Measurements from ENCODE around the gene CDKN1A. TPM values are rescaled to one million over a fixed set of nuclear protein-coding genes. Genes with fewer than 3 reads are reported as not detected.

Gene CDKN1A
- total RNA-seq, 8 experiments from 2014 or later: 45.7 to 896 (median 172) TPM

GRCh38 chr6:36659271-36659670 lies 19.2 kb upstream of the CDKN1A start:
- H3K27ac ChIP-seq: no peak overlapping the region
- no peak overlapping the region for H3K4me3 ChIP-seq
- in situ Hi-C loops (cut with MboI; ENCODE audit: low pct_unique_long_range_greater_than_20kb in 2 of 9, low sequenced_read_pairs in 9 of 9, unreplicated experiment in 9 of 9): no loop called here
- 50 to 67% methylated on average over 1 of the region's 1 CpG; no CpG with 5 or more reads in 8 of the 10 experiments for WGBS, 10 experiments
- H3K4me1 ChIP-seq (replicated peaks in 1 of 2): peaks cover 3 to 6% of the 10 kb centered on the region in 2 donors
- ATAC-seq (replicated peaks in 6 of 8): peak in 4 of 8 experiments; percentile 16 to 50 (median 43)

GRCh38 chr6:36660771-36661471 lies 17.6 kb upstream of the CDKN1A start:
- in situ Hi-C loops (cut with MboI; ENCODE audit: low pct_unique_long_range_greater_than_20kb in 2 of 9, low sequenced_read_pairs in 9 of 9, unreplicated experiment in 9 of 9): no loop called here
- no peak overlapping the region for H3K4me3 ChIP-seq
- no peak overlapping the region for H3K27ac ChIP-seq
- 9 to 100% (median 80%) methylated on average over 1 to 13 of the region's 44 CpGs; no CpG with 5 or more reads in 5 of the 10 experiments for WGBS, 10 experiments
- ATAC-seq (replicated peaks in 6 of 8): peak; percentile 43 to 90 (median 84)
- H3K4me1 ChIP-seq (replicated peaks in 1 of 2): peaks cover 3 to 8% of the 10 kb centered on the region in 2 donors

GRCh38 chr6:36662380-36662779 lies 16.1 kb upstream of the CDKN1A start:
- ATAC-seq (replicated peaks in 6 of 8): no peak
- 87 to 100% (median 95%) methylated on average over 1 to 4 of the region's 5 CpGs; no CpG with 5 or more reads in 3 of the 10 experiments for WGBS, 10 experiments
- H3K4me1 ChIP-seq (replicated peaks in 1 of 2): peaks cover 17 to 23% of the 10 kb centered on the region in 2 donors
- in situ Hi-C loops (cut with MboI; ENCODE audit: low pct_unique_long_range_greater_than_20kb in 2 of 9, low sequenced_read_pairs in 9 of 9, unreplicated experiment in 9 of 9): no loop called here
- no peak overlapping the region for H3K4me3 ChIP-seq
- no peak overlapping the region for H3K27ac ChIP-seq

GRCh38 chr6:36662827-36663256 lies 15.7 kb upstream of the CDKN1A start:
- Histone ChIP-seq H3K27ac (no peak overlapping the region), H3K4me3 (no peak overlapping the region), H3K4me1 (replicated peaks in 1 of 2) (peaks cover 21 to 27% of the 10 kb centered on the region in 2 donors)
- WGBS, 10 experiments: 70 to 91% (median 80%) methylated on average over 2 to 3 of the region's 6 CpGs; no CpG with 5 or more reads in 7 of the 10 experiments
- no peak for ATAC-seq (replicated peaks in 6 of 8)
- in situ Hi-C loops (cut with MboI; ENCODE audit: low pct_unique_long_range_greater_than_20kb in 2 of 9, low sequenced_read_pairs in 9 of 9, unreplicated experiment in 9 of 9): no loop called here

GRCh38 chr6:36663504-36664446 lies 14.7 kb upstream of the CDKN1A start:
- in situ Hi-C loops (cut with MboI; ENCODE audit: low pct_unique_long_range_greater_than_20kb in 2 of 9, low sequenced_read_pairs in 9 of 9, unreplicated experiment in 9 of 9): no loop called here
- Histone ChIP-seq H3K4me3 (no peak overlapping the region), H3K27ac (no peak overlapping the region), H3K4me1 (replicated peaks in 1 of 2) (peaks cover 23 to 31% of the 10 kb centered on the region in 2 donors)
- ATAC-seq (replicated peaks in 6 of 8): no peak
- 57 to 100% (median 89%) methylated on average over 1 to 4 of the region's 4 CpGs; no CpG with 5 or more reads in 2 of the 10 experiments for WGBS, 10 experiments

GRCh38 chr6:36665180-36665579 lies 13.3 kb upstream of the CDKN1A start:
- peaks cover 27 to 31% of the 10 kb centered on the region in 2 donors for H3K4me1 ChIP-seq (replicated peaks in 1 of 2)
- ATAC-seq (replicated peaks in 6 of 8): no peak
- H3K27ac ChIP-seq: no peak overlapping the region
- H3K4me3 ChIP-seq: no peak overlapping the region
- in situ Hi-C loops (cut with MboI; ENCODE audit: low pct_unique_long_range_greater_than_20kb in 2 of 9, low sequenced_read_pairs in 9 of 9, unreplicated experiment in 9 of 9): no loop called here
- WGBS, 10 experiments: 84 to 100% (median 94%) methylated on average over 1 to 4 of the region's 4 CpGs; no CpG with 5 or more reads in 4 of the 10 experiments

- Histone ChIP-seq H3K4me1 (replicated peaks in 1 of 2) (peaks cover 24 to 26% of the 10 kb centered on the region in 2 donors), H3K4me3 (no peak overlapping the region), H3K27ac (peak overlapping the region; percentile 88 to 92)
- in situ Hi-C loops (cut with MboI; ENCODE audit: low pct_unique_long_range_greater_than_20kb in 2 of 9, low sequenced_read_pairs in 9 of 9, unreplicated experiment in 9 of 9): no loop called here
- ATAC-seq (replicated peaks in 6 of 8): peak in 3 of 8 experiments; percentile 3 to 13 (median 9)
- whole genome bisulfite sequencing, 10 experiments: 90 to 100% (median 94%) methylated on average over 2 of the region's 2 CpGs; no CpG with 5 or more reads in 7 of the 10 experiments
Measured at GRCh38 chr6:36666287-36666686, 12.2 kb upstream of the CDKN1A start.

- H3K27ac ChIP-seq: peak overlapping the region; percentile 88 to 92
- 5 to 50% (median 17%) methylated on average over 1 to 9 of the region's 9 CpGs; no CpG with 5 or more reads in 3 of the 10 experiments for WGBS, 10 experiments
- no peak overlapping the region for H3K4me3 ChIP-seq
- in situ Hi-C loops (cut with MboI; ENCODE audit: low pct_unique_long_range_greater_than_20kb in 2 of 9, low sequenced_read_pairs in 9 of 9, unreplicated experiment in 9 of 9): no loop called here
- peak; percentile 95 to 98 (median 96) for ATAC-seq (replicated peaks in 6 of 8)
- H3K4me1 ChIP-seq (replicated peaks in 1 of 2): peaks cover 24 to 26% of the 10 kb centered on the region in 2 donors
Measured at GRCh38 chr6:36666826-36667591, 11.5 kb upstream of the CDKN1A start.

GRCh38 chr6:36668591-36668990 lies 9.9 kb upstream of the CDKN1A start:
- H3K4me3 ChIP-seq: no peak overlapping the region
- 75 to 100% (median 88%) methylated on average over 3 to 6 of the region's 7 CpGs; no CpG with 5 or more reads in 4 of the 10 experiments for WGBS, 10 experiments
- in situ Hi-C loops (cut with MboI; ENCODE audit: low pct_unique_long_range_greater_than_20kb in 2 of 9, low sequenced_read_pairs in 9 of 9, unreplicated experiment in 9 of 9): no loop called here
- no peak overlapping the region for H3K27ac ChIP-seq
- H3K4me1 ChIP-seq (replicated peaks in 1 of 2): peaks cover 24 to 26% of the 10 kb centered on the region in 2 donors
- no peak for ATAC-seq (replicated peaks in 6 of 8)

GRCh38 chr6:36669002-36669401 lies 9.5 kb upstream of the CDKN1A start:
- WGBS, 10 experiments: 64 to 100% (median 80%) methylated on average over 1 to 4 of the region's 6 CpGs; no CpG with 5 or more reads in 5 of the 10 experiments
- in situ Hi-C loops (cut with MboI; ENCODE audit: low pct_unique_long_range_greater_than_20kb in 2 of 9, low sequenced_read_pairs in 9 of 9, unreplicated experiment in 9 of 9): no loop called here
- Histone ChIP-seq H3K4me3 (no peak overlapping the region), H3K4me1 (replicated peaks in 1 of 2) (peaks cover 24 to 26% of the 10 kb centered on the region in 2 donors), H3K27ac (no peak overlapping the region)
- ATAC-seq (replicated peaks in 6 of 8): no peak

- no peak overlapping the region for H3K27ac ChIP-seq
- WGBS, 10 experiments: 60 to 100% (median 92%) methylated on average over 1 to 7 of the region's 7 CpGs; no CpG with 5 or more reads in 2 of the 10 experiments
- in situ Hi-C loops (cut with MboI; ENCODE audit: low pct_unique_long_range_greater_than_20kb in 2 of 9, low sequenced_read_pairs in 9 of 9, unreplicated experiment in 9 of 9): no loop called here
- H3K4me1 ChIP-seq (replicated peaks in 1 of 2): peaks cover 24 to 26% of the 10 kb centered on the region in 2 donors
- ATAC-seq (replicated peaks in 6 of 8): no peak
- H3K4me3 ChIP-seq: no peak overlapping the region
Measured at GRCh38 chr6:36670271-36670670, 8.2 kb upstream of the CDKN1A start.

- ATAC-seq (replicated peaks in 6 of 8): peak in 1 of 8 experiments; percentile 7
- H3K4me1 ChIP-seq (replicated peaks in 1 of 2): peaks cover 21 to 27% of the 10 kb centered on the region in 2 donors
- in situ Hi-C loops (cut with MboI; ENCODE audit: low pct_unique_long_range_greater_than_20kb in 2 of 9, low sequenced_read_pairs in 9 of 9, unreplicated experiment in 9 of 9): no loop called here
- H3K27ac ChIP-seq: no peak overlapping the region
- H3K4me3 ChIP-seq: no peak overlapping the region
- 48 to 100% (median 74%) methylated on average over 1 to 3 of the region's 6 CpGs; no CpG with 5 or more reads in 5 of the 10 experiments for WGBS, 10 experiments
Measured at GRCh38 chr6:36671687-36672375, 6.7 kb upstream of the CDKN1A start.
